HepG2 (cell line): ENCODE data around the gene DENND11. TPM values are rescaled to one million over a fixed set of nuclear protein-coding genes. Genes with fewer than 3 reads are reported as not detected.

ENCODE experiments used
- KDM4B ChIP-seq: sonication (generic); formaldehyde crosslinking; IDR thresholded peaks from 2 replicates; pipeline ENCODE4 v1.4.0; 2020; ENCODE audit warnings: missing genetic modification reagents
- MBD4 ChIP-seq: IDR thresholded peaks from 2 replicates; pipeline ENCODE4 v1.6.1; 2012; ENCODE audit warnings: low read length, inconsistent platforms, borderline replicate concordance
- MTERF4 ChIP-seq: sonication (generic); formaldehyde crosslinking; IDR thresholded peaks from 2 replicates; pipeline ENCODE4 v1.8.0; 2023; ENCODE audit warnings: mild to moderate bottlenecking, missing genetic modification reagents
- NBN ChIP-seq: fragments of 450-650 bp; conservative IDR thresholded peaks from 2 replicates; pipeline ENCODE4 v1.6.1; 2017
- NFATC3 ChIP-seq: sonication (generic); formaldehyde crosslinking; IDR thresholded peaks from 2 replicates; pipeline ENCODE4 v1.5.1; 2020; ENCODE audit warnings: mild to moderate bottlenecking, missing genetic modification reagents
- PAF1 ChIP-seq: IDR thresholded peaks from 2 replicates; pipeline ENCODE4 v1.6.1; 2016; ENCODE audit warnings: missing genetic modification reagents, missing compliant biosample characterization
- REXO4 ChIP-seq: sonication (generic); formaldehyde crosslinking; IDR thresholded peaks from 2 replicates; pipeline ENCODE4 v1.8.0; 2022; ENCODE audit warnings: missing genetic modification reagents, mild to moderate bottlenecking, borderline replicate concordance
- ZNF12 ChIP-seq: sonication (generic); formaldehyde crosslinking; IDR thresholded peaks from 2 replicates; pipeline ENCODE4 v1.5.0; 2020; ENCODE audit warnings: missing genetic modification reagents
- ZNF225 ChIP-seq: sonication (generic); formaldehyde crosslinking; IDR thresholded peaks from 2 replicates; pipeline ENCODE4 v1.4.0; 2020; ENCODE audit warnings: mild to moderate bottlenecking, missing genetic modification reagents
- polyA plus RNA-seq, 8 experiments: library from polyadenylated mRNA; depleted of rRNA in 3 of 8; stranded (reverse) in 7 of 8; unstranded in 1 of 8; fragments of >200 nt; fragmentation: Illumina TruSeq in 4 of 8; extraction: Trizol in 4 of 8; gene quantifications; 2 replicates each; pipeline versions ENCODE4 v1.2.1 to v1.2.3, GENCODE V29; 2011 to 2016; ENCODE audit warnings: low read depth in 4 of 8, missing spikeins in 1 of 8, mixed read lengths in 1 of 8; ENCODE audit not compliant: insufficient read depth in 1 of 8
- total RNA-seq, 5 experiments: library from RNA; depleted of rRNA; stranded (reverse); fragments of >200 nt; fragmentation: Illumina TruSeq; extraction: Trizol; gene quantifications; 2 replicates each; pipeline ENCODE4 v1.2.3, GENCODE V29; 2016; ENCODE audit warnings: low read depth in 1 of 5
- TF ChIP-seq, protein P1 (sequence below): sonication (generic); formaldehyde crosslinking; IDR thresholded peaks from 2 replicates; pipeline ENCODE4 v1.4.0; 2020; ENCODE audit warnings: low read depth, mild to moderate bottlenecking, missing genetic modification reagents
- TF ChIP-seq, protein P2 (sequence below): sonication (generic); formaldehyde crosslinking; IDR thresholded peaks from 2 replicates; pipeline ENCODE4 v1.5.1; 2020; ENCODE audit warnings: mild to moderate bottlenecking, moderate library complexity, missing genetic modification reagents

Gene DENND11
- total and polyA plus RNA-seq, 2 of the 13 experiments (the other 11 are each of a cell fraction or from before 2014, with no cell fraction given): 7.1 to 10.5 TPM

GRCh38 chr7:141673346-141673745, 28.6 kb downstream of the DENND11 start (continued):
- TF ChIP-seq, protein P1, sequence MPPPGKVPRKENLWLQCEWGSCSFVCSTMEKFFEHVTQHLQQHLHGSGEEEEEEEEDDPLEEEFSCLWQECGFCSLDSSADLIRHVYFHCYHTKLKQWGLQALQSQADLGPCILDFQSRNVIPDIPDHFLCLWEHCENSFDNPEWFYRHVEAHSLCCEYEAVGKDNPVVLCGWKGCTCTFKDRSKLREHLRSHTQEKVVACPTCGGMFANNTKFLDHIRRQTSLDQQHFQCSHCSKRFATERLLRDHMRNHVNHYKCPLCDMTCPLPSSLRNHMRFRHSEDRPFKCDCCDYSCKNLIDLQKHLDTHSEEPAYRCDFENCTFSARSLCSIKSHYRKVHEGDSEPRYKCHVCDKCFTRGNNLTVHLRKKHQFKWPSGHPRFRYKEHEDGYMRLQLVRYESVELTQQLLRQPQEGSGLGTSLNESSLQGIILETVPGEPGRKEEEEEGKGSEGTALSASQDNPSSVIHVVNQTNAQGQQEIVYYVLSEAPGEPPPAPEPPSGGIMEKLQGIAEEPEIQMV (CRISPR knock-in tag): no peak
- TF ChIP-seq NBN (no peak), ZNF12 (no peak), REXO4 (CRISPR knock-in tag) (no peak), KDM4B (no peak), NFATC3 (no peak), PAF1 (CRISPR knock-in tag) (no peak), MBD4 (no peak), MTERF4 (no peak), ZNF225 (CRISPR knock-in tag) (no peak)
- TF ChIP-seq, protein P2, sequence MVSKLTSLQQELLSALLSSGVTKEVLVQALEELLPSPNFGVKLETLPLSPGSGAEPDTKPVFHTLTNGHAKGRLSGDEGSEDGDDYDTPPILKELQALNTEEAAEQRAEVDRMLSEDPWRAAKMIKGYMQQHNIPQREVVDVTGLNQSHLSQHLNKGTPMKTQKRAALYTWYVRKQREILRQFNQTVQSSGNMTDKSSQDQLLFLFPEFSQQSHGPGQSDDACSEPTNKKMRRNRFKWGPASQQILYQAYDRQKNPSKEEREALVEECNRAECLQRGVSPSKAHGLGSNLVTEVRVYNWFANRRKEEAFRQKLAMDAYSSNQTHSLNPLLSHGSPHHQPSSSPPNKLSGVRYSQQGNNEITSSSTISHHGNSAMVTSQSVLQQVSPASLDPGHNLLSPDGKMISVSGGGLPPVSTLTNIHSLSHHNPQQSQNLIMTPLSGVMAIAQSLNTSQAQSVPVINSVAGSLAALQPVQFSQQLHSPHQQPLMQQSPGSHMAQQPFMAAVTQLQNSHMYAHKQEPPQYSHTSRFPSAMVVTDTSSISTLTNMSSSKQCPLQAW (CRISPR knock-in tag): no peak
